ENCODE results near the gene IRF5. TPM values are rescaled to one million over a fixed set of nuclear protein-coding genes. Genes with fewer than 3 reads are reported as not detected.

The IRF5 gene
- total RNA-seq, 1 experiment from 2014 or later, result 16.5 TPM

DNA sequence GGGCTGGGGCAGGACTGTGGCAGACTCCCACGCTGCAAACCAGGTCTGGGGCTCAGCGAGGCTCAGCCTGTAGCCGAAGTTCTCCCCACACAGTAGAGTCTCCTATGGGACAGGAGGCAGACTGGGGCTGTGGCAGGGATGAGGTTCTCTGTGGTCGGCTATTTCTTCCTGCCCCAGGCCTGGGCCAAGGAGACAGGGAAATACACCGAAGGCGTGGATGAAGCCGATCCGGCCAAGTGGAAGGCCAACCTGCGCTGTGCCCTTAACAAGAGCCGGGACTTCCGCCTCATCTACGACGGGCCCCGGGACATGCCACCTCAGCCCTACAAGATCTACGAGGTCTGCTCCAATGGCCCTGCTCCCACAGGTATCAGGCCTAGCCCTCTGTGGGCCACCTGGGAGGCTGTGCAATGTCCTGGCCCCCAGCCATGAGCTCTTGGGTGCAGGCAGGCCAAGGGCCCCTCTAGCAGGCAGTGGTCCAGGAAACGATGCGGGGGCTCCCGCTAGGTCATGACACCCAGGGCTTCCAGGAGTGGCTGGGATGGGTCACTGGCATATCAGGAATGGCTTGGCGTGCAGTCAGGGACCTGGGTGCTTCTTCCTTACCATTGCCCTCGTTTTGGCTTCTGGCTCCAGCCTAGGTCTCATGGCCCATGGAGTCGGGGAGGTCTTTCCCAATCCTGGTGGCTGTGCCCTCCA lies 8.1 kb downstream of the IRF5 start:
- intact Hi-C loops (cut with micrococcal nuclease), result no loop called here
- POLR2A ChIA-PET, result no interaction called here
- no peaks in the 10 kb centered on the region for H3K9me2 ChIP-seq (ENCODE audit: insufficient read depth)
- H2AFZ ChIP-seq (ENCODE audit: low read depth, low read length, poor library complexity, severe bottlenecking), result no peak overlapping the region
- no peak overlapping the region for H3K27ac ChIP-seq (ENCODE audit: low read depth, low read length)
- H3K36me3 ChIP-seq (ENCODE audit: control insufficient read depth in 1 of 2, insufficient read depth in 2 of 2, low read length in 2 of 2), result peaks cover 0 to 2% of the 10 kb centered on the region in 2 experiments; a peak in 1 of 4 replicates
- BruUV-seq (replicated peaks), result no TSS peak
- ATAC-seq (no peak), DNase-seq (ENCODE audit: low read depth, low spot score) (no peak)
- TF ChIP-seq SIN3A (IDR thresholded peaks at IDR 0.05; ENCODE audit: low read depth) (no peak), POLR2AphosphoS5 (IDR thresholded peaks at IDR 0.05; ENCODE audit: low read depth, low read length) (no peak), ZNF274 (IDR thresholded peaks at IDR 0.05; ENCODE audit: low read depth, low read length) (no peak), RAD21 (IDR thresholded peaks at IDR 0.05; ENCODE audit: low read depth) (no peak), CEBPB (IDR thresholded peaks at IDR 0.05; ENCODE audit: low read depth) (no peak)
- TF ChIP-seq, protein P1, sequence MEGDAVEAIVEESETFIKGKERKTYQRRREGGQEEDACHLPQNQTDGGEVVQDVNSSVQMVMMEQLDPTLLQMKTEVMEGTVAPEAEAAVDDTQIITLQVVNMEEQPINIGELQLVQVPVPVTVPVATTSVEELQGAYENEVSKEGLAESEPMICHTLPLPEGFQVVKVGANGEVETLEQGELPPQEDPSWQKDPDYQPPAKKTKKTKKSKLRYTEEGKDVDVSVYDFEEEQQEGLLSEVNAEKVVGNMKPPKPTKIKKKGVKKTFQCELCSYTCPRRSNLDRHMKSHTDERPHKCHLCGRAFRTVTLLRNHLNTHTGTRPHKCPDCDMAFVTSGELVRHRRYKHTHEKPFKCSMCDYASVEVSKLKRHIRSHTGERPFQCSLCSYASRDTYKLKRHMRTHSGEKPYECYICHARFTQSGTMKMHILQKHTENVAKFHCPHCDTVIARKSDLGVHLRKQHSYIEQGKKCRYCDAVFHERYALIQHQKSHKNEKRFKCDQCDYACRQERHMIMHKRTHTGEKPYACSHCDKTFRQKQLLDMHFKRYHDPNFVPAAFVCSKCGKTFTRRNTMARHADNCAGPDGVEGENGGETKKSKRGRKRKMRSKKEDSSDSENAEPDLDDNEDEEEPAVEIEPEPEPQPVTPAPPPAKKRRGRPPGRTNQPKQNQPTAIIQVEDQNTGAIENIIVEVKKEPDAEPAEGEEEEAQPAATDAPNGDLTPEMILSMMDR (IDR thresholded peaks at IDR 0.05 in 2 of 3, conservative IDR thresholded peaks at IDR 0.05 in 1 of 3; ENCODE audit: borderline replicate concordance in 1 of 3, insufficient read depth in 1 of 3, low read depth in 2 of 3, low read length in 2 of 3), result no peak
- H3K9ac ChIP-seq (ENCODE audit: low read length), result no peak overlapping the region
- H3K27me3 ChIP-seq (ENCODE audit: insufficient read depth, low read length), result no peaks in the 10 kb centered on the region
- no peak overlapping the region for H3K4me2 ChIP-seq (ENCODE audit: low read length)
- H3K79me2 ChIP-seq (ENCODE audit: insufficient read depth, low read length), result no peaks in the 10 kb centered on the region
- CTCF ChIA-PET, result no interaction called here
- no peaks in the 10 kb centered on the region for H3K4me1 ChIP-seq (ENCODE audit: control insufficient read depth in 1 of 2, insufficient read depth in 2 of 2, low read length in 2 of 2)
- H4K20me1 ChIP-seq (ENCODE audit: insufficient read depth), result no peaks in the 10 kb centered on the region
- no peak overlapping the region for H3K4me3 ChIP-seq (replicated peaks in 1 of 2; ENCODE audit: low read depth in 1 of 2, low read length in 2 of 2)
- RAD21 ChIA-PET (ENCODE audit: low non-redundant PET in 1 of 2, low total read pairs in 2 of 2, uncharacterized antibody in 2 of 2, unreplicated experiment in 2 of 2), result no interaction called here
- H3K9me3 ChIP-seq (ENCODE audit: control insufficient read depth in 1 of 2, insufficient read depth in 1 of 2, low read depth in 1 of 2, low read length in 2 of 2), result no peaks in the 10 kb centered on the region

Measured in HCT116 (cell line).